ENCODE data around the gene GSN.

Gene GSN

GRCh38 chr9:121267689-121268597 is at the start of gene GSN:
TSS of gene GSN (plus strand) at chr9:121268162. CDS start at chr9:121301972, 33,810 bp downstream.
- FAIRE-seq: no peak

- no peak for FAIRE-seq
Observed at GRCh38 chr9:121218357-121219027, 49.5 kb upstream of the GSN start.

GRCh38 chr9:121219530-121219929 is 48.4 kb upstream of the GSN start:
- no peak for FAIRE-seq

- FAIRE-seq: no peak
Observed at GRCh38 chr9:121220996-121221663, 46.8 kb upstream of the GSN start.

GRCh38 chr9:121221664-121222055 is 46.3 kb upstream of the GSN start:
- no peak for FAIRE-seq

- FAIRE-seq: peak; percentile 89
Observed at GRCh38 chr9:121222524-121223171, 45.3 kb upstream of the GSN start.

- FAIRE-seq: no peak
Observed at GRCh38 chr9:121225240-121225639, 42.7 kb upstream of the GSN start.

- FAIRE-seq: no peak
Observed at GRCh38 chr9:121226175-121226574, 41.8 kb upstream of the GSN start.

GRCh38 chr9:121227862-121228261 is 40.1 kb upstream of the GSN start:
- FAIRE-seq: no peak

- FAIRE-seq: no peak
Observed at GRCh38 chr9:121230256-121230655, 37.7 kb upstream of the GSN start.

- FAIRE-seq: no peak
Observed at GRCh38 chr9:121232251-121232650, 35.7 kb upstream of the GSN start.

- no peak for FAIRE-seq
Observed at GRCh38 chr9:121233906-121234831, 33.8 kb upstream of the GSN start.

- FAIRE-seq: no peak
Observed at GRCh38 chr9:121234832-121235161, 33.2 kb upstream of the GSN start.

- no peak for FAIRE-seq
Observed at GRCh38 chr9:121235512-121235911, 32.5 kb upstream of the GSN start.

- no peak for FAIRE-seq
Observed at GRCh38 chr9:121237916-121238315, 30.0 kb upstream of the GSN start.

- FAIRE-seq: no peak
Observed at GRCh38 chr9:121239071-121239470, 28.9 kb upstream of the GSN start.

GRCh38 chr9:121239851-121240250 is 28.1 kb upstream of the GSN start:
- no peak for FAIRE-seq

GRCh38 chr9:121240472-121241135 is 27.4 kb upstream of the GSN start:
- FAIRE-seq: no peak

GRCh38 chr9:121242219-121242958 is 25.6 kb upstream of the GSN start:
- no peak for FAIRE-seq

- FAIRE-seq: no peak
Observed at GRCh38 chr9:121242959-121243346, 25.0 kb upstream of the GSN start.
